Hippocampal formation (tissue), 2 donors: ENCODE measurements around the gene OGDHL.
"Not testable (repeated sequence)": the region's sequence is repeated elsewhere in the genome, so short reads cannot be mapped to it uniquely, and the experiment has no call there.

ENCODE experiments used
- DNase-seq, 2 donors: peaks; one replicate each; lab custom pipeline; 2025; lab: John Stamatoyannopoulos, UW

Gene OGDHL

GRCh38 chr10:49756031-49756430, 6.1 kb downstream of the OGDHL start:
- no peak for DNase-seq

GRCh38 chr10:49754951-49755350, 7.2 kb downstream of the OGDHL start:
- DNase-seq: not testable (repeated sequence)

- no peak for DNase-seq
These were observed 9.5 kb downstream of the OGDHL start for GRCh38 chr10:49752584-49752983.

GRCh38 chr10:49751636-49752510, 10.2 kb downstream of the OGDHL start:
- DNase-seq: no peak

- no peak for DNase-seq
These were observed 10.9 kb downstream of the OGDHL start for GRCh38 chr10:49751216-49751615.

- DNase-seq: no peak
These were observed 11.6 kb downstream of the OGDHL start for GRCh38 chr10:49750546-49750945.

GRCh38 chr10:49749556-49750491, 12.3 kb downstream of the OGDHL start:
- no peak for DNase-seq

GRCh38 chr10:49749144-49749543, 13.0 kb downstream of the OGDHL start:
- DNase-seq: no peak

GRCh38 chr10:49748006-49748405, 14.1 kb downstream of the OGDHL start:
- DNase-seq: no peak

- no peak for DNase-seq
These were observed 14.8 kb downstream of the OGDHL start for GRCh38 chr10:49747303-49747646.

- no peak for DNase-seq
These were observed 15.4 kb downstream of the OGDHL start for GRCh38 chr10:49746626-49747302.

GRCh38 chr10:49745756-49746155, 16.4 kb downstream of the OGDHL start:
- no peak for DNase-seq

- DNase-seq: no peak
These were observed 17.1 kb downstream of the OGDHL start for GRCh38 chr10:49744924-49745605.

GRCh38 chr10:49744091-49744685, 17.9 kb downstream of the OGDHL start:
- no peak for DNase-seq

GRCh38 chr10:49743464-49744075, 18.6 kb downstream of the OGDHL start:
- no peak for DNase-seq

- DNase-seq: no peak
These were observed 19.2 kb downstream of the OGDHL start for GRCh38 chr10:49742683-49743463.

- no peak for DNase-seq
These were observed 20.8 kb downstream of the OGDHL start for GRCh38 chr10:49741108-49741995.

- DNase-seq: no peak
These were observed 21.6 kb downstream of the OGDHL start for GRCh38 chr10:49740346-49741107.
